Uterus (tissue), 4 donors: ENCODE results near the gene HIVEP1. TPM values are rescaled to one million over a fixed set of nuclear protein-coding genes. Genes with fewer than 3 reads are reported as not detected.

ENCODE experiments used
- DNase-seq, 2 donors: peaks; one replicate each; pipeline ENCODE4 v3.0.0-alpha.2; 2019 to 2020
- H3K27ac ChIP-seq, 2 donors: fragments of 200-600 bp; sonication (generic); 1 replicate in 1 of 2; 2 replicates in 1 of 2; pipeline ENCODE4 v1.5.1; 2016 to 2018
- H3K27me3 ChIP-seq, 2 donors: fragments of 200-600 bp; sonication (generic); one replicate each; pipeline ENCODE4 v1.5.1; 2018 to 2019; ENCODE audit warnings: control low read depth in 1 of 2
- H3K36me3 ChIP-seq, 2 donors: fragments of 200-600 bp; sonication (generic); one replicate each; pipeline ENCODE4 v1.5.1; 2019; ENCODE audit warnings: control low read depth in 1 of 2
- H3K4me1 ChIP-seq, 2 donors: fragments of 200-600 bp; sonication (generic); one replicate each; pipeline ENCODE4 v1.5.1; 2018 to 2019; ENCODE audit warnings: control low read depth in 1 of 2
- H3K4me3 ChIP-seq, 2 donors: fragments of 200-600 bp; sonication (generic); 1 replicate in 1 of 2; 2 replicates in 1 of 2; pipeline ENCODE4 v1.5.1; 2018 to 2019; ENCODE audit warnings: mild to moderate bottlenecking in 1 of 2
- H3K9me3 ChIP-seq, 2 donors: fragments of 200-600 bp; sonication (generic); one replicate each; pipeline ENCODE4 v1.5.1; 2019; ENCODE audit warnings: control low read depth in 1 of 2
- CTCF ChIP-seq, 4 experiments: fragments of 200-600 bp in 2 of 4; fragments of 450-650 bp in 2 of 4; sonication (generic) in 2 of 4; IDR thresholded peaks; one replicate each; pipeline ENCODE4 v1.5.1; 2016 to 2019; ENCODE audit warnings: antibody characterized with exemption in 4 of 4, mild to moderate bottlenecking in 2 of 4, moderate library complexity in 1 of 4
- POLR2A ChIP-seq, 2 donors: fragments of 450-650 bp; IDR thresholded peaks; one replicate each; pipeline ENCODE4 v1.6.1; 2016; ENCODE audit warnings: antibody characterized with exemption in 2 of 2, mild to moderate bottlenecking in 1 of 2, moderate library complexity in 1 of 2
- intact Hi-C: fragments of 100-400 bp; cut with DNase I; formaldehyde crosslinking; loops from one replicate; pipeline ENCODE4 v1.15.1; 2023; ENCODE audit warnings: low total_unique reads
- total RNA-seq, 4 donors: library from RNA; depleted of rRNA in 3 of 4; stranded (reverse); fragments of >200 nt in 3 of 4; gene quantifications; one replicate each; pipeline versions ENCODE4 v1.1.0 to v1.2.4, GENCODE V29; 2014 to 2023
- donor health status: DM: yes; HTN: yes; CAD: no.

HIVEP1 gene
- total RNA-seq, 4 donors from 2014 or later, result 8.5 to 38.1 (median 22.0) TPM

GRCh38 chr6:12083763-12084162 is 71.7 kb downstream of the HIVEP1 start:
- intact Hi-C loops, result no loop called here
- Histone ChIP-seq H3K4me3 (no peak overlapping the region), H3K36me3 (no peaks in the 10 kb centered on the region), H3K9me3 (no peaks in the 10 kb centered on the region), H3K27ac (no peak overlapping the region), H3K4me1 (no peaks in the 10 kb centered on the region), H3K27me3 (no peaks in the 10 kb centered on the region)
- no peak for DNase-seq
- TF ChIP-seq CTCF (IDR thresholded peaks at IDR 0.05) (no peak), POLR2A (IDR thresholded peaks at IDR 0.05) (no peak)

GRCh38 chr6:12084681-12085080 is 72.6 kb downstream of the HIVEP1 start:
- H3K4me3 ChIP-seq, result no peak overlapping the region
- no peak overlapping the region for H3K27ac ChIP-seq
- intact Hi-C loops, result no loop called here
- DNase-seq, result no peak
- no peaks in the 10 kb centered on the region for H3K4me1 ChIP-seq
- TF ChIP-seq CTCF (IDR thresholded peaks at IDR 0.05) (no peak), POLR2A (IDR thresholded peaks at IDR 0.05) (no peak)
- no peaks in the 10 kb centered on the region for H3K36me3 ChIP-seq
- no peaks in the 10 kb centered on the region for H3K27me3 ChIP-seq
- H3K9me3 ChIP-seq, result no peaks in the 10 kb centered on the region

- no peak for DNase-seq
- Histone ChIP-seq H3K27me3 (no peaks in the 10 kb centered on the region), H3K4me3 (no peak overlapping the region), H3K36me3 (no peaks in the 10 kb centered on the region), H3K4me1 (no peaks in the 10 kb centered on the region), H3K9me3 (no peaks in the 10 kb centered on the region), H3K27ac (no peak overlapping the region)
- intact Hi-C loops, result no loop called here
- TF ChIP-seq POLR2A (IDR thresholded peaks at IDR 0.05) (no peak), CTCF (IDR thresholded peaks at IDR 0.05) (no peak)
These were observed 76.4 kb downstream of the HIVEP1 start for GRCh38 chr6:12088531-12088930.

- intact Hi-C loops, result no loop called here
- DNase-seq, result no peak
- no peaks in the 10 kb centered on the region for H3K4me1 ChIP-seq
- no peak overlapping the region for H3K27ac ChIP-seq
- no peaks in the 10 kb centered on the region for H3K9me3 ChIP-seq
- no peak overlapping the region for H3K4me3 ChIP-seq
- no peak for TF ChIP-seq POLR2A (IDR thresholded peaks at IDR 0.05)
- no peak for TF ChIP-seq CTCF (IDR thresholded peaks at IDR 0.05)
- H3K27me3 ChIP-seq, result no peaks in the 10 kb centered on the region
- no peaks in the 10 kb centered on the region for H3K36me3 ChIP-seq
These were observed 78.6 kb downstream of the HIVEP1 start for GRCh38 chr6:12090714-12091113.

GRCh38 chr6:12092762-12093161 is 80.7 kb downstream of the HIVEP1 start:
- intact Hi-C loops, result no loop called here
- no peaks in the 10 kb centered on the region for H3K36me3 ChIP-seq
- H3K4me1 ChIP-seq, result no peaks in the 10 kb centered on the region
- H3K27ac ChIP-seq, result no peak overlapping the region
- TF ChIP-seq POLR2A (IDR thresholded peaks at IDR 0.05), result no peak
- TF ChIP-seq CTCF (IDR thresholded peaks at IDR 0.05), result no peak
- DNase-seq, result no peak
- no peaks in the 10 kb centered on the region for H3K27me3 ChIP-seq
- no peak overlapping the region for H3K4me3 ChIP-seq
- H3K9me3 ChIP-seq, result no peaks in the 10 kb centered on the region
